H1 (cell line): ENCODE measurements around the gene PRRG4. TPM values are rescaled to one million over a fixed set of nuclear protein-coding genes. Genes with fewer than 3 reads are reported as not detected.
"Not testable (repeated sequence)": the region's sequence is repeated elsewhere in the genome, so short reads cannot be mapped to it uniquely, and the experiment has no call there.

Experiments
- CTCF ChIA-PET: fragments of 300-600 bp; sonication (Branson Sonifier 250); formaldehyde crosslinking; loops from one replicate; lab custom pipeline; 2021; ENCODE audit not compliant: partially characterized antibody; lab: Charles Lee
- POLR2A ChIA-PET: fragments of 300-600 bp; sonication (Branson Sonifier 250); formaldehyde crosslinking; loops from one replicate; lab custom pipeline; 2021; ENCODE audit warnings: inconsistent platforms; ENCODE audit not compliant: partially characterized antibody; lab: Charles Lee
- DNase-seq, 2 experiments: peaks; one replicate each; pipeline versions ENCODE4 v3.0.0 to v3.0.0-alpha.2; 2010 to 2022; ENCODE audit warnings: low spot score in 2 of 2, low read depth in 1 of 2, mixed read lengths in 1 of 2
- FAIRE-seq: peaks from 2 replicates; lab custom pipeline; 2011; peaks lifted over from hg19 to GRCh38; lab: Jason Lieb, UNC
- H2AFZ ChIP-seq: 2 replicates; pipeline ENCODE4 v1.8.1; 2012; ENCODE audit warnings: low read length, inconsistent platforms
- H2AK5ac ChIP-seq: 2 replicates; pipeline ENCODE4 v1.6.1; 2013; ENCODE audit warnings: low read depth, low read length
- H2BK120ac ChIP-seq: replicated peaks from 2 replicates; pipeline ENCODE3; 2013; ENCODE audit warnings: low read depth, low read length, inconsistent platforms
- H2BK12ac ChIP-seq: 2 replicates; pipeline ENCODE4 v1.6.1; 2013; ENCODE audit warnings: low read depth, low read length
- H2BK15ac ChIP-seq: 2 replicates; pipeline ENCODE4 v1.6.1; 2013; ENCODE audit warnings: low read length
- H2BK20ac ChIP-seq: 2 replicates; pipeline ENCODE4 v1.6.1; 2013; ENCODE audit warnings: low read length
- H2BK5ac ChIP-seq: 2 replicates; pipeline ENCODE4 v1.6.1; 2013; ENCODE audit warnings: low read depth, low read length
- H3K14ac ChIP-seq: 2 replicates; pipeline ENCODE4 v1.6.1; 2013; ENCODE audit warnings: inconsistent platforms; ENCODE audit not compliant: insufficient read length
- H3K18ac ChIP-seq: 2 replicates; pipeline ENCODE4 v1.6.1; 2013; ENCODE audit warnings: low read length; ENCODE audit errors: extremely low read depth
- H3K23ac ChIP-seq: 2 replicates; pipeline ENCODE4 v1.6.1; 2013; ENCODE audit warnings: inconsistent platforms; ENCODE audit not compliant: insufficient read length
- H3K23me2 ChIP-seq: 2 replicates; pipeline ENCODE4 v1.6.1; 2013; ENCODE audit warnings: low read depth, low read length
- H3K27ac ChIP-seq: 2 replicates; pipeline ENCODE4 v1.6.1; 2011; ENCODE audit warnings: low read depth, low read length, inconsistent platforms
- H3K27me3 ChIP-seq, 4 experiments: replicated peaks in 1 of 4; 1 replicate in 1 of 4; 2 replicates in 3 of 4; pipeline versions ENCODE4 v1.6.1 to v1.8.1; 2011 to 2013; ENCODE audit warnings: low read length in 3 of 4, mild to moderate bottlenecking in 3 of 4, inconsistent platforms in 2 of 4, mixed read lengths in 2 of 4, moderate library complexity in 1 of 4; ENCODE audit not compliant: control insufficient read depth in 3 of 4, insufficient read depth in 3 of 4; ENCODE audit errors: extremely low read depth in 1 of 4
- H3K36me3 ChIP-seq, 4 experiments: 2 replicates each; pipeline versions ENCODE4 v1.6.1 to v1.8.1; 2011 to 2013; ENCODE audit warnings: mild to moderate bottlenecking in 4 of 4, low read length in 3 of 4, moderate library complexity in 2 of 4, control low read depth in 1 of 4, inconsistent platforms in 1 of 4; ENCODE audit not compliant: insufficient read depth in 4 of 4, control insufficient read depth in 2 of 4
- H3K4ac ChIP-seq: replicated peaks from 2 replicates; pipeline ENCODE3; 2013; ENCODE audit warnings: low read length, low read depth, mixed read lengths, inconsistent platforms; ENCODE audit not compliant: insufficient read length
- H3K4me1 ChIP-seq, 4 experiments: replicated peaks in 1 of 4; 1 replicate in 1 of 4; 2 replicates in 3 of 4; pipeline versions ENCODE4 v1.6.1 to v1.8.1; 2011 to 2013; ENCODE audit warnings: low read length in 3 of 4, inconsistent platforms in 2 of 4, mixed read lengths in 1 of 4; ENCODE audit not compliant: insufficient read depth in 4 of 4, control insufficient read depth in 3 of 4
- H3K4me2 ChIP-seq, 2 experiments: 2 replicates each; pipeline versions ENCODE4 v1.6.1 to v1.8.1; 2011 to 2013; ENCODE audit warnings: low read depth in 2 of 2, low read length in 2 of 2, control low read depth in 1 of 2, inconsistent platforms in 1 of 2, mild to moderate bottlenecking in 1 of 2; ENCODE audit not compliant: insufficient read depth in 1 of 2
- H3K4me3 ChIP-seq, 4 experiments: fragments of 200-600, 300-600 bp in 1 of 4; sonication (generic), shearing (Covaris generic), sonication (Bioruptor Twin) in 1 of 4; 2 replicates each; pipeline versions ENCODE4 v1.5.1 to v1.8.1; 2011 to 2016; ENCODE audit warnings: low read length in 4 of 4, low read depth in 3 of 4, control low read depth in 2 of 4, inconsistent platforms in 2 of 4, mild to moderate bottlenecking in 2 of 4, mixed read lengths in 1 of 4, moderate library complexity in 1 of 4; ENCODE audit not compliant: insufficient read depth in 2 of 4; ENCODE audit errors: extremely low read depth in 1 of 4
- H3K56ac ChIP-seq: replicated peaks from 2 replicates; pipeline ENCODE3; 2013; ENCODE audit warnings: low read depth, mild to moderate bottlenecking, mixed read lengths, low read length, inconsistent platforms; ENCODE audit not compliant: insufficient read length
- H3K79me1 ChIP-seq: 2 replicates; pipeline ENCODE4 v1.6.1; 2013; ENCODE audit warnings: low read depth, low read length, control low read depth
- H3K79me2 ChIP-seq, 2 experiments: 2 replicates each; pipeline versions ENCODE4 v1.6.1 to v1.8.1; 2012 to 2013; ENCODE audit warnings: low read length in 2 of 2, mild to moderate bottlenecking in 2 of 2, inconsistent platforms in 1 of 2; ENCODE audit not compliant: insufficient read depth in 2 of 2, control insufficient read depth in 1 of 2
- H3K9ac ChIP-seq, 4 experiments: replicated peaks in 1 of 4; 1 replicate in 1 of 4; 2 replicates in 3 of 4; pipeline versions ENCODE4 v1.6.1 to v1.8.1; 2011 to 2013; ENCODE audit warnings: low read depth in 3 of 4, low read length in 3 of 4, control low read depth in 2 of 4, mild to moderate bottlenecking in 2 of 4, moderate library complexity in 2 of 4, inconsistent platforms in 1 of 4; ENCODE audit errors: extremely low read depth in 1 of 4
- H3K9me3 ChIP-seq, 2 experiments: 2 replicates each; pipeline versions ENCODE4 v1.6.1 to v1.8.1; 2012 to 2013; ENCODE audit warnings: mild to moderate bottlenecking in 2 of 2, moderate library complexity in 2 of 2, control low read depth in 1 of 2, inconsistent platforms in 1 of 2, low read depth in 1 of 2, low read length in 1 of 2, mixed read lengths in 1 of 2; ENCODE audit not compliant: insufficient read depth in 2 of 2
- H4K20me1 ChIP-seq, 2 experiments: replicated peaks in 1 of 2; 2 replicates each; pipeline versions ENCODE3 to v1.8.1; 2011 to 2013; ENCODE audit warnings: inconsistent platforms in 2 of 2, low read length in 2 of 2, mild to moderate bottlenecking in 1 of 2; ENCODE audit not compliant: insufficient read depth in 2 of 2, control insufficient read depth in 1 of 2
- H4K5ac ChIP-seq: 2 replicates; pipeline ENCODE4 v1.6.1; 2013; ENCODE audit warnings: low read length, low read depth, mixed read lengths, inconsistent platforms; ENCODE audit not compliant: insufficient read length
- H4K8ac ChIP-seq: 2 replicates; pipeline ENCODE4 v1.8.0; 2013; ENCODE audit warnings: mild to moderate bottlenecking, moderate library complexity, low read length, inconsistent platforms; ENCODE audit not compliant: insufficient read depth; ENCODE audit errors: extremely low read depth
- H4K91ac ChIP-seq: replicated peaks from 2 replicates; pipeline ENCODE3; 2013; ENCODE audit warnings: low read length, mixed read lengths, inconsistent platforms; ENCODE audit not compliant: insufficient read length
- WGBS, 2 experiments: shearing (Covaris generic) in 1 of 2; methylation state at CpG; one replicate each; pipeline versions ENCODE4 v1.1.6 to v1.1.7; 2013 to 2015; ENCODE audit warnings: low lambda C conversion rate in 2 of 2, mixed read lengths in 2 of 2, inconsistent platforms in 1 of 2, low coverage in 1 of 2, missing lambda C conversion rate in 1 of 2; ENCODE audit not compliant: insufficient replicate concordance in 2 of 2, insufficient coverage in 1 of 2, insufficient read length in 1 of 2; ENCODE audit errors: extremely low coverage in 1 of 2, missing lambda C conversion rate in 1 of 2; 5-methylcytosine and 5-hydroxymethylcytosine counted together
- polyA plus RNA-seq, 7 experiments: library from polyadenylated mRNA; depleted of rRNA in 3 of 7; stranded (reverse) in 5 of 7; unstranded in 2 of 7; fragments of >200 nt in 5 of 7; fragments of 200-250 nt in 2 of 7; gene quantifications; 1 replicate in 5 of 7; 2 replicates in 1 of 7; 4 replicates in 1 of 7; pipeline versions ENCODE4 v1.2.1 to v1.2.3, GENCODE V29; 2011 to 2013; ENCODE audit warnings: missing spikeins in 2 of 7, mixed read lengths in 2 of 7
- total RNA-seq: library from RNA; stranded (reverse); fragmentation: NEBNext Ultra II Directional; extraction: Animal tissue kit (Norgen Biotek cat#: 25700); gene quantifications from 2 replicates; pipeline ENCODE4 v1.2.1, GENCODE V29; 2021

Gene PRRG4
- total and polyA plus RNA-seq, 2 of the 8 experiments (the other 6 are each of a cell fraction or from before 2014, with no cell fraction given) = 0.65 to 1.7 TPM

- H4K8ac ChIP-seq, H3K4me2 ChIP-seq, H4K91ac ChIP-seq, H4K20me1 ChIP-seq, H3K4me1 ChIP-seq, H3K9ac ChIP-seq, H3K9me3 ChIP-seq, DNase-seq, H3K79me2 ChIP-seq, H3K18ac ChIP-seq, H3K4ac ChIP-seq, H3K36me3 ChIP-seq, H2BK20ac ChIP-seq, H2BK12ac ChIP-seq, H3K23me2 ChIP-seq, H3K23ac ChIP-seq, FAIRE-seq, H2BK120ac ChIP-seq, H2BK15ac ChIP-seq, POLR2A ChIA-PET, H2AFZ ChIP-seq, H3K14ac ChIP-seq, H3K27ac ChIP-seq, H3K56ac ChIP-seq, H2BK5ac ChIP-seq, H3K4me3 ChIP-seq, H2AK5ac ChIP-seq, H3K27me3 ChIP-seq, H3K79me1 ChIP-seq, H4K5ac ChIP-seq: not testable (repeated sequence)
- WGBS, 2 experiments = 90% methylated on average over 2 of the region's 2 CpGs; no CpG with 5 or more reads in 1 of the 2 experiments
- CTCF ChIA-PET = interaction anchor here (1.0 to 1.5 kb wide), 2 partner anchors 12 to 60 kb away, joined by 3 to 6 read pairs; no protein-coding TSS in a partner anchor
Measured at GRCh38 chr11:32780839-32781238, 48.9 kb upstream of the PRRG4 start.
